Fibroblast of upper back skin (primary cell): ENCODE results near the gene TOB1.

Experiments
- DNase-seq: peaks from one replicate; pipeline ENCODE4 v3.0.0-alpha.2; 2013

The TOB1 gene

GRCh38 chr17:50844117-50844700 lies 21.9 kb downstream of the TOB1 start:
- no peak for DNase-seq

GRCh38 chr17:50843150-50843905 lies 22.8 kb downstream of the TOB1 start:
- no peak for DNase-seq

GRCh38 chr17:50842506-50843149 lies 23.5 kb downstream of the TOB1 start:
- DNase-seq: no peak

GRCh38 chr17:50841949-50842354 lies 24.2 kb downstream of the TOB1 start:
- DNase-seq: peak; percentile 62

- DNase-seq: no peak
Measured at GRCh38 chr17:50841277-50841948, 24.7 kb downstream of the TOB1 start.

- no peak for DNase-seq
Measured at GRCh38 chr17:50840311-50840851, 25.8 kb downstream of the TOB1 start.

- DNase-seq: no peak
Measured at GRCh38 chr17:50839591-50840310, 26.4 kb downstream of the TOB1 start.

GRCh38 chr17:50837980-50838954 lies 27.9 kb downstream of the TOB1 start:
- DNase-seq: no peak

GRCh38 chr17:50837286-50837979 lies 28.7 kb downstream of the TOB1 start:
- no peak for DNase-seq

- DNase-seq: no peak
Measured at GRCh38 chr17:50836826-50837225, 29.3 kb downstream of the TOB1 start.

GRCh38 chr17:50835301-50836234 lies 30.6 kb downstream of the TOB1 start, which contains the start of gene WFIKKN2:
Gene WFIKKN2 (plus strand): TSS chr17:50835586. CDS start chr17:50835938, 352 bp downstream.
- no peak for DNase-seq

GRCh38 chr17:50834429-50835300 lies 31.5 kb downstream of the TOB1 start:
- DNase-seq: peak; percentile 37

- DNase-seq: no peak
Measured at GRCh38 chr17:50833510-50834428, 32.4 kb downstream of the TOB1 start.

- DNase-seq: no peak
Measured at GRCh38 chr17:50832864-50833381, 33.2 kb downstream of the TOB1 start.

- DNase-seq: no peak
Measured at GRCh38 chr17:50832267-50832863, 33.8 kb downstream of the TOB1 start.

- DNase-seq: peak; percentile 25
Measured at GRCh38 chr17:50831471-50831928, 34.7 kb downstream of the TOB1 start.
